ENCODE data around the gene AGAP1.

The AGAP1 gene

GRCh38 chr2:236041616-236042015 is 547.8 kb downstream of the AGAP1 start:
- Mint-ChIP-seq H3K36me3 (ENCODE audit: low read depth) (no peaks in the 10 kb centered on the region), H3K27me3 (ENCODE audit: low read depth) (no peaks in the 10 kb centered on the region), H3K4me1 (ENCODE audit: low read depth) (no peaks in the 10 kb centered on the region), H3K27ac (no peak overlapping the region), H3K4me3 (no peak overlapping the region), H3K9me3 (no peaks in the 10 kb centered on the region)

GRCh38 chr2:236042087-236042486 is 548.2 kb downstream of the AGAP1 start:
- H3K27me3 Mint-ChIP-seq (ENCODE audit: low read depth), result no peaks in the 10 kb centered on the region
- H3K27ac Mint-ChIP-seq, result no peak overlapping the region
- no peak overlapping the region for H3K4me3 Mint-ChIP-seq
- H3K9me3 Mint-ChIP-seq, result no peaks in the 10 kb centered on the region
- H3K4me1 Mint-ChIP-seq (ENCODE audit: low read depth), result no peaks in the 10 kb centered on the region
- H3K36me3 Mint-ChIP-seq (ENCODE audit: low read depth), result no peaks in the 10 kb centered on the region

GRCh38 chr2:236044191-236044590 is 550.3 kb downstream of the AGAP1 start:
- Mint-ChIP-seq H3K27ac (no peak overlapping the region), H3K27me3 (ENCODE audit: low read depth) (no peaks in the 10 kb centered on the region), H3K4me1 (ENCODE audit: low read depth) (no peaks in the 10 kb centered on the region), H3K9me3 (no peaks in the 10 kb centered on the region), H3K4me3 (no peak overlapping the region), H3K36me3 (ENCODE audit: low read depth) (no peaks in the 10 kb centered on the region)

GRCh38 chr2:236045251-236046235 is 551.7 kb downstream of the AGAP1 start:
- no peak overlapping the region for H3K27ac Mint-ChIP-seq
- H3K4me1 Mint-ChIP-seq (ENCODE audit: low read depth), result peaks cover 4% of the 10 kb centered on the region
- H3K9me3 Mint-ChIP-seq, result no peaks in the 10 kb centered on the region
- H3K27me3 Mint-ChIP-seq (ENCODE audit: low read depth), result peaks cover 4% of the 10 kb centered on the region
- H3K4me3 Mint-ChIP-seq, result no peak overlapping the region
- H3K36me3 Mint-ChIP-seq (ENCODE audit: low read depth), result no peaks in the 10 kb centered on the region

DNA sequence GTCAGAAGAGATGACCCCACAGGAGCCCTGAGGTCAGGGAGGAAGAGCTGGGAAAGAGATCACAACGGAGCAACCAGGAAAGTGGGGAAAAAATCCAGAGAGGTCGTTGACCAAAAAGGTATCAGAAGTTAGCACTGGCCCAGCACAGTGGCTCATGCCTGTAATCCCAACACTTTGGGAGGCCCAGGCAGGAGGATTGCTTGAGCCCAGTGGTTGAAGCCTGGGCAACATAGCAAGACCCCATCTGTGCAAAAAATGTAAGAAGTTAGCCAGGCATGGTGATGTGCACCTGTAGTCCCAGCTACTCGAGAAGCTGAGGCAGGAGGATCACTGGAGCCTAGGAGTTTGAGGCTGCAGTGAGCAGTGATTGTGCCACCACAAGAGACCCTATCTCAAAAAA is 552.9 kb downstream of the AGAP1 start:
- Mint-ChIP-seq H3K4me3 (no peak overlapping the region), H3K27ac (no peak overlapping the region), H3K36me3 (ENCODE audit: low read depth) (no peaks in the 10 kb centered on the region), H3K27me3 (ENCODE audit: low read depth) (peaks cover 4% of the 10 kb centered on the region), H3K9me3 (no peaks in the 10 kb centered on the region), H3K4me1 (ENCODE audit: low read depth) (peaks cover 4% of the 10 kb centered on the region)

GRCh38 chr2:236047176-236047575 is 553.3 kb downstream of the AGAP1 start:
- Mint-ChIP-seq H3K27me3 (ENCODE audit: low read depth) (peaks cover 4% of the 10 kb centered on the region), H3K27ac (no peak overlapping the region), H3K4me3 (no peak overlapping the region), H3K36me3 (ENCODE audit: low read depth) (no peaks in the 10 kb centered on the region), H3K9me3 (no peaks in the 10 kb centered on the region), H3K4me1 (ENCODE audit: low read depth) (peaks cover 4% of the 10 kb centered on the region)

- H3K36me3 Mint-ChIP-seq (ENCODE audit: low read depth), result no peaks in the 10 kb centered on the region
- peaks cover 4% of the 10 kb centered on the region for H3K4me1 Mint-ChIP-seq (ENCODE audit: low read depth)
- H3K27ac Mint-ChIP-seq, result no peak overlapping the region
- peaks cover 9% of the 10 kb centered on the region for H3K27me3 Mint-ChIP-seq (ENCODE audit: low read depth)
- no peak overlapping the region for H3K4me3 Mint-ChIP-seq
- no peaks in the 10 kb centered on the region for H3K9me3 Mint-ChIP-seq
Measured at GRCh38 chr2:236047886-236048540, 554.2 kb downstream of the AGAP1 start.

GRCh38 chr2:236049981-236050380 is 556.1 kb downstream of the AGAP1 start:
- Mint-ChIP-seq H3K9me3 (no peaks in the 10 kb centered on the region), H3K4me1 (ENCODE audit: low read depth) (peaks cover 4% of the 10 kb centered on the region), H3K27me3 (ENCODE audit: low read depth) (peaks cover 22% of the 10 kb centered on the region), H3K4me3 (no peak overlapping the region), H3K36me3 (ENCODE audit: low read depth) (no peaks in the 10 kb centered on the region), H3K27ac (no peak overlapping the region)

GRCh38 chr2:236051351-236051750 is 557.5 kb downstream of the AGAP1 start:
- Mint-ChIP-seq H3K27me3 (ENCODE audit: low read depth) (peaks cover 24% of the 10 kb centered on the region), H3K4me1 (ENCODE audit: low read depth) (peaks cover 4% of the 10 kb centered on the region), H3K36me3 (ENCODE audit: low read depth) (no peaks in the 10 kb centered on the region), H3K27ac (no peak overlapping the region), H3K4me3 (no peak overlapping the region), H3K9me3 (no peaks in the 10 kb centered on the region)

- H3K27me3 Mint-ChIP-seq (ENCODE audit: low read depth), result peaks cover 24% of the 10 kb centered on the region
- no peaks in the 10 kb centered on the region for H3K9me3 Mint-ChIP-seq
- H3K36me3 Mint-ChIP-seq (ENCODE audit: low read depth), result no peaks in the 10 kb centered on the region
- no peak overlapping the region for H3K27ac Mint-ChIP-seq
- peaks cover 4% of the 10 kb centered on the region for H3K4me1 Mint-ChIP-seq (ENCODE audit: low read depth)
- H3K4me3 Mint-ChIP-seq, result no peak overlapping the region
Measured at GRCh38 chr2:236051806-236052205, 558.0 kb downstream of the AGAP1 start.

GRCh38 chr2:236052206-236052605 is 558.4 kb downstream of the AGAP1 start:
- Mint-ChIP-seq H3K27ac (no peak overlapping the region), H3K36me3 (ENCODE audit: low read depth) (no peaks in the 10 kb centered on the region), H3K27me3 (ENCODE audit: low read depth) (peaks cover 24% of the 10 kb centered on the region), H3K4me3 (no peak overlapping the region), H3K9me3 (no peaks in the 10 kb centered on the region), H3K4me1 (ENCODE audit: low read depth) (peaks cover 4% of the 10 kb centered on the region)

DNA sequence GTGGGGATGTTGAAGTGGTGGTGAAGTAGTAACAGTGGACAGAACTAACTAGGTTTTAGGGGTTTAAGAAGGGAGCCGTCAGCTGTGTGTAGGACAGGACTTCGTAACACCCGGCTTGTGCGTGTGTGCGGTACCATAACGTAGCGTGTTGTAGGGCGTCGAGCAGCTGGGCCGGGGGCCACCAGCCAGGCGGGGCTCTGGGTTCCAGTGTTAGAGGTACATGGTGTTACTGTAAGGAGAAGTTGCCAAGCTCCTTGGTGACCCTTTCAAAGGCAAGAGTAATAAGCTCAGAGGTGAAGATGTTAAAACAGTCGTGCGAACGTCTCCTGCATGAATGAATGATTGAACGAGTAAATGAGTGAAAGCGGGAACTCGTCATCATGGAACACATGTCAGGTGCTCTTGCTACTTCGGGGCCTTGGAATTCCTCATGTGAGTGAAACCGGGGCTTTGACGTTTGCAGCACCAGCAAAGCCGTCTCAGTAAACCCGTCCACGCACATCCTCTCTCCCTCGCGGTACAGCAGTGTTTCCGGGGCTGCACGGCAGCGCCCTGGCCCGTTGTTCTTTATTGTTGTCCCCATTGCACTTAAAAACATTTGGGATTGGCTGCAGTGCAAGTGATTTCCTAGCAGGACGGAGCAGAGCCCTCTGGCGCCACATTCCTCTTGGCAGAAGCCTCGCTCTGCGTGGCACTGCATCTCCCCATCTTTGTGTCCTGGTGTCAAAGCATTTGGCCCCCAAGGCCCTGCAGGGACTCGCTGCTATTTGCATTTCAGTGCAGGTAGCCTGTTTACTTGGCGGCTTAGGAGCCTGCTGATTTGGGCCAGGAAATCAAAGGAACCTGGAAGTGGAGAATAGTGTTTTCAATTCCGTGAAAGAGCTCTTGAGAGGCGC is 559.3 kb downstream of the AGAP1 start:
- Mint-ChIP-seq H3K36me3 (ENCODE audit: low read depth) (no peaks in the 10 kb centered on the region), H3K9me3 (no peaks in the 10 kb centered on the region), H3K27me3 (ENCODE audit: low read depth) (peaks cover 24% of the 10 kb centered on the region), H3K4me3 (no peak overlapping the region), H3K27ac (no peak overlapping the region), H3K4me1 (ENCODE audit: low read depth) (peaks cover 4% of the 10 kb centered on the region)

- peaks cover 4% of the 10 kb centered on the region for H3K4me1 Mint-ChIP-seq (ENCODE audit: low read depth)
- no peak overlapping the region for H3K27ac Mint-ChIP-seq
- peaks cover 24% of the 10 kb centered on the region for H3K27me3 Mint-ChIP-seq (ENCODE audit: low read depth)
Measured at GRCh38 chr2:236054125-236054524, 560.3 kb downstream of the AGAP1 start.

GRCh38 chr2:236054621-236055305 is 560.9 kb downstream of the AGAP1 start:
- peaks cover 4% of the 10 kb centered on the region for H3K4me1 Mint-ChIP-seq (ENCODE audit: low read depth)
- H3K4me3 Mint-ChIP-seq, result no peak overlapping the region
- H3K36me3 Mint-ChIP-seq (ENCODE audit: low read depth), result no peaks in the 10 kb centered on the region

More at GRCh38 chr2:236054125-236054524, 560.3 kb downstream of the AGAP1 start:
- H3K36me3 Mint-ChIP-seq (ENCODE audit: low read depth), result no peaks in the 10 kb centered on the region
- H3K9me3 Mint-ChIP-seq, result no peaks in the 10 kb centered on the region
- H3K4me3 Mint-ChIP-seq, result no peak overlapping the region

More at GRCh38 chr2:236054621-236055305, 560.9 kb downstream of the AGAP1 start:
- H3K27ac Mint-ChIP-seq, result no peak overlapping the region
- H3K27me3 Mint-ChIP-seq (ENCODE audit: low read depth), result peaks cover 24% of the 10 kb centered on the region
- no peaks in the 10 kb centered on the region for H3K9me3 Mint-ChIP-seq

Data from T-helper 1 cell treated with Interleukin-12 subunit alpha and Interleukin-12 subunit beta and Interleukin-4 antibody, amounts not matched to agents 30 μg/mL and 1 μg/mL, for 36 hours (primary cell).